Measurements from ENCODE around the gene OR2A12. TPM values are rescaled to one million over a fixed set of nuclear protein-coding genes. Genes with fewer than 3 reads are reported as not detected.
"Not testable (repeated sequence)": the region's sequence is repeated elsewhere in the genome, so short reads cannot be mapped to it uniquely, and the experiment has no call there.

Gene OR2A12
- total RNA-seq, 1 experiment from 2014 or later: not detected

- ChIA-PET POLR2A (no interaction called here), CTCF (no interaction called here)
- no peaks in the 10 kb centered on the region for H3K4me1 ChIP-seq (ENCODE audit: control insufficient read depth, insufficient read depth, low read length)
- DNase-seq (ENCODE audit: low read depth, low spot score): no peak
- intact Hi-C loops (cut with micrococcal nuclease; ENCODE audit: unreplicated experiment) (no loop called here), in situ Hi-C loops (cut with HindIII; ENCODE audit: low pct_unique_long_range_greater_than_20kb, low sequenced_read_pairs) (no loop called here)
- H3K9me3 ChIP-seq (ENCODE audit: control insufficient read depth, insufficient read depth, low read depth, low read length): no peaks in the 10 kb centered on the region
- no peaks in the 10 kb centered on the region for H3K27me3 ChIP-seq (ENCODE audit: control insufficient read depth, insufficient read depth, low read length)
- BruUV-seq (replicated peaks): no TSS peak
- H3K4me3 ChIP-seq (ENCODE audit: low read depth in 2 of 2, low read length in 2 of 2): no peak within 1 kb of the TSS
- no peak for TF ChIP-seq TCF7L2 (IDR thresholded peaks at IDR 0.05; ENCODE audit: low read depth, low read length)
- TF ChIP-seq REST (IDR thresholded peaks at IDR 0.05; ENCODE audit: insufficient read depth in 1 of 2, low read depth in 2 of 2, low read length in 1 of 2): no peak
- TF ChIP-seq CTCF (IDR thresholded peaks at IDR 0.05): no peak
- TF ChIP-seq POLR2AphosphoS5 (IDR thresholded peaks at IDR 0.05; ENCODE audit: low read depth, low read length): no peak
- TF ChIP-seq SIN3A (IDR thresholded peaks at IDR 0.05; ENCODE audit: borderline replicate concordance, insufficient read depth, low read depth, low read length): no peak
- H3K36me3 ChIP-seq (ENCODE audit: control insufficient read depth, insufficient read depth, low read length): no peaks in the 10 kb centered on the region
- ATAC-seq: no peak
- no peak within 1 kb of the TSS for H3K27ac ChIP-seq (ENCODE audit: low read length)
Measured at GRCh38 chr7:144122876-144123275, 36.8 kb downstream of the OR2A12 start, which contains the start of gene OR2A14. OR2A14 (plus strand) TSS chr7:144123176; CDS start chr7:144129113, 5,937 bp downstream.

- CTCF ChIA-PET: interaction anchor here (0.6 to 0.8 kb wide), 4 partner anchors 24 to 593 kb away, joined by 3 to 5 read pairs (median 3); partner anchors contain the start of gene TCAF1
- BruUV-seq (replicated peaks): no TSS peak
- in situ Hi-C loops (cut with HindIII; ENCODE audit: low pct_unique_long_range_greater_than_20kb, low sequenced_read_pairs) (no loop called here), intact Hi-C loops (cut with micrococcal nuclease; ENCODE audit: unreplicated experiment) (no loop called here)
- ATAC-seq (peak; percentile 99), DNase-seq (ENCODE audit: low read depth, low spot score) (peak; percentile 72)
- Histone ChIP-seq H3K9me3 (ENCODE audit: control insufficient read depth, insufficient read depth, low read depth, low read length) (no peaks in the 10 kb centered on the region), H3K4me3 (ENCODE audit: low read depth in 2 of 2, low read length in 2 of 2) (no peak overlapping the region), H3K36me3 (ENCODE audit: control insufficient read depth, insufficient read depth, low read length) (no peaks in the 10 kb centered on the region), H3K4me1 (ENCODE audit: control insufficient read depth, insufficient read depth, low read length) (no peaks in the 10 kb centered on the region), H3K27me3 (ENCODE audit: control insufficient read depth, insufficient read depth, low read length) (no peaks in the 10 kb centered on the region), H3K27ac (ENCODE audit: low read length) (no peak overlapping the region)
- TF ChIP-seq CTCF (IDR thresholded peaks at IDR 0.05): peak; percentile 93
- no peak for TF ChIP-seq TCF7L2 (IDR thresholded peaks at IDR 0.05; ENCODE audit: low read depth, low read length)
- POLR2A ChIA-PET: no interaction called here
Measured at GRCh38 chr7:144127714-144128334, 41.7 kb downstream of the OR2A12 start.

- DNase-seq (ENCODE audit: low read depth, low spot score); CTCF ChIA-PET; H3K4me3 ChIP-seq (ENCODE audit: low read depth in 2 of 2, low read length in 2 of 2); H3K27ac ChIP-seq (ENCODE audit: low read length); ATAC-seq; H3K4me1 ChIP-seq (ENCODE audit: control insufficient read depth, insufficient read depth, low read length); intact Hi-C loops (cut with micrococcal nuclease; ENCODE audit: unreplicated experiment); BruUV-seq (replicated peaks); H3K36me3 ChIP-seq (ENCODE audit: control insufficient read depth, insufficient read depth, low read length); POLR2A ChIA-PET; in situ Hi-C loops (cut with HindIII; ENCODE audit: low pct_unique_long_range_greater_than_20kb, low sequenced_read_pairs); H3K9me3 ChIP-seq (ENCODE audit: control insufficient read depth, insufficient read depth, low read depth, low read length); H3K27me3 ChIP-seq (ENCODE audit: control insufficient read depth, insufficient read depth, low read length): not testable (repeated sequence)
Measured at GRCh38 chr7:144129601-144130000, 43.5 kb downstream of the OR2A12 start.
